Sigmoid colon (tissue), 4 donors: ENCODE data around the gene LPP.

ENCODE experiments used
- EP300 ChIP-seq, 4 donors: sonication (generic); formaldehyde crosslinking; IDR thresholded peaks; one replicate each; pipeline ENCODE4 v1.6.1; 2017; ENCODE audit warnings: antibody characterized with exemption in 4 of 4
- POLR2A ChIP-seq, 2 donors: fragments of 450-650 bp; IDR thresholded peaks; one replicate each; pipeline ENCODE4 v1.6.1; 2016; ENCODE audit warnings: antibody characterized with exemption in 2 of 2, mild to moderate bottlenecking in 2 of 2, moderate library complexity in 2 of 2
- POLR2AphosphoS5 ChIP-seq, 4 donors: sonication (generic); formaldehyde crosslinking; IDR thresholded peaks; one replicate each; pipeline ENCODE4 v1.6.1; 2017; ENCODE audit warnings: antibody characterized with exemption in 4 of 4
- TF ChIP-seq, protein P1 (sequence below), 4 experiments: fragments of 450-650 bp in 3 of 4; fragments of 200-600 bp in 1 of 4; IDR thresholded peaks; one replicate each; pipeline ENCODE4 v1.5.1; 2016 to 2019; ENCODE audit warnings: antibody characterized with exemption in 4 of 4, mild to moderate bottlenecking in 3 of 4, moderate library complexity in 2 of 4

DNA sequence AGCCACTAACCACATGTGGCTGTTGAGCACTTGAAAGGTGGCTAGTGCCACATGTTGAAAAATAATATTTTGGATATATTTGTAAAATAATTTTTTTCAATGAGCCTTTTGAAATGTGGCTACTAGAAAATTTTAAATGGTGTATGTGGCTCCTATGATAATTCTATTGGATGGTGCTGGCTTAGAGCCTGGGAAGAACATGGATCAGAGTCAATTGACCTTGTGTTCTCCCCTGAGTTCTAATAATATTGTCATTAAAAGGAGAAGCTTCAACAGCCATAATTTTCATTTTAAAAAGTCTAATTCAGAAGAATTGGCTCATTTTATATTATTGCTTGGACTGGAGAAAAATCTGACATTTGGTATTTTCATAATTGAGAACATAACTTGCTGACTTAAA is 167.3 kb downstream of the LPP start:
- TF ChIP-seq, protein P1, sequence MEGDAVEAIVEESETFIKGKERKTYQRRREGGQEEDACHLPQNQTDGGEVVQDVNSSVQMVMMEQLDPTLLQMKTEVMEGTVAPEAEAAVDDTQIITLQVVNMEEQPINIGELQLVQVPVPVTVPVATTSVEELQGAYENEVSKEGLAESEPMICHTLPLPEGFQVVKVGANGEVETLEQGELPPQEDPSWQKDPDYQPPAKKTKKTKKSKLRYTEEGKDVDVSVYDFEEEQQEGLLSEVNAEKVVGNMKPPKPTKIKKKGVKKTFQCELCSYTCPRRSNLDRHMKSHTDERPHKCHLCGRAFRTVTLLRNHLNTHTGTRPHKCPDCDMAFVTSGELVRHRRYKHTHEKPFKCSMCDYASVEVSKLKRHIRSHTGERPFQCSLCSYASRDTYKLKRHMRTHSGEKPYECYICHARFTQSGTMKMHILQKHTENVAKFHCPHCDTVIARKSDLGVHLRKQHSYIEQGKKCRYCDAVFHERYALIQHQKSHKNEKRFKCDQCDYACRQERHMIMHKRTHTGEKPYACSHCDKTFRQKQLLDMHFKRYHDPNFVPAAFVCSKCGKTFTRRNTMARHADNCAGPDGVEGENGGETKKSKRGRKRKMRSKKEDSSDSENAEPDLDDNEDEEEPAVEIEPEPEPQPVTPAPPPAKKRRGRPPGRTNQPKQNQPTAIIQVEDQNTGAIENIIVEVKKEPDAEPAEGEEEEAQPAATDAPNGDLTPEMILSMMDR (IDR thresholded peaks at IDR 0.05) = no peak
- TF ChIP-seq POLR2A (IDR thresholded peaks at IDR 0.05) (no peak), POLR2AphosphoS5 (IDR thresholded peaks at IDR 0.05) (no peak), EP300 (IDR thresholded peaks at IDR 0.05) (no peak)
